ENCODE measurements around the gene OTUD3.
"Not testable (repeated sequence)": the region's sequence is repeated elsewhere in the genome, so short reads cannot be mapped to it uniquely, and the experiment has no call there.

DNA sequence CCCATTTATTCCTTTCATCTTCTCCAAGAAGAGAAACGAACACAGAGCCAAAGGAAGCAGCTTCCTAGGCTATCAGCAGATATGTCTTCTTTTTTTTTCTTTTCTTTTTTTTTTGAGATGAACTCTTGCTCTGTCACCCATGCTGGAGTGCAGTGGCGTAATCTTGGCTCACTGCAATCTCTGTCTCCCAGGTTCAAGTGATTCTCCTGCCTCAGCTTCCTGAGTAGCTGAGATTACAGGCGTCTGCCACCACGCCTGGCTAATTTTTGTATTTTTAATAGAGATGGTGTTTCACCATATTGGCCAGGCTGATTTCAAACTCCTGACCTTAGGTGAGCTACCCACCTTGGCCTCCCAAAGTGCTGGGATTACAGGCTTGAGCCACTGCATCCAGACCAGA lies 13.6 kb upstream of the OTUD3 start:
- TF ChIP-seq, protein P1, sequence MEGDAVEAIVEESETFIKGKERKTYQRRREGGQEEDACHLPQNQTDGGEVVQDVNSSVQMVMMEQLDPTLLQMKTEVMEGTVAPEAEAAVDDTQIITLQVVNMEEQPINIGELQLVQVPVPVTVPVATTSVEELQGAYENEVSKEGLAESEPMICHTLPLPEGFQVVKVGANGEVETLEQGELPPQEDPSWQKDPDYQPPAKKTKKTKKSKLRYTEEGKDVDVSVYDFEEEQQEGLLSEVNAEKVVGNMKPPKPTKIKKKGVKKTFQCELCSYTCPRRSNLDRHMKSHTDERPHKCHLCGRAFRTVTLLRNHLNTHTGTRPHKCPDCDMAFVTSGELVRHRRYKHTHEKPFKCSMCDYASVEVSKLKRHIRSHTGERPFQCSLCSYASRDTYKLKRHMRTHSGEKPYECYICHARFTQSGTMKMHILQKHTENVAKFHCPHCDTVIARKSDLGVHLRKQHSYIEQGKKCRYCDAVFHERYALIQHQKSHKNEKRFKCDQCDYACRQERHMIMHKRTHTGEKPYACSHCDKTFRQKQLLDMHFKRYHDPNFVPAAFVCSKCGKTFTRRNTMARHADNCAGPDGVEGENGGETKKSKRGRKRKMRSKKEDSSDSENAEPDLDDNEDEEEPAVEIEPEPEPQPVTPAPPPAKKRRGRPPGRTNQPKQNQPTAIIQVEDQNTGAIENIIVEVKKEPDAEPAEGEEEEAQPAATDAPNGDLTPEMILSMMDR (IDR thresholded peaks at IDR 0.05), result not testable (repeated sequence)
- not testable (repeated sequence) for TF ChIP-seq POLR2A (IDR thresholded peaks at IDR 0.05)
